Mesenchymal stem cell (in vitro differentiated cells and primary cell): ENCODE results near the gene POLR2E.

Experiments
- DNase-seq: peaks from one replicate; pipeline ENCODE4 v3.0.0-alpha.2; 2013
- H2AFZ ChIP-seq: one replicate; pipeline ENCODE4 v1.6.1; 2013; ENCODE audit warnings: low read depth, mild to moderate bottlenecking, control low read depth, inconsistent platforms, low read length, moderate library complexity
- H2AK5ac ChIP-seq: 2 replicates; pipeline ENCODE4 v1.6.1; 2013; ENCODE audit warnings: low read length, moderate library complexity, mild to moderate bottlenecking, inconsistent platforms; ENCODE audit not compliant: severe bottlenecking
- H2BK120ac ChIP-seq: one replicate; pipeline ENCODE4 v1.6.1; 2013; ENCODE audit warnings: low read depth, mild to moderate bottlenecking, inconsistent platforms, low read length, moderate library complexity
- H2BK12ac ChIP-seq, 2 experiments: one replicate each; pipeline ENCODE4 v1.6.1; 2013; ENCODE audit warnings: inconsistent platforms in 2 of 2, low read length in 2 of 2, mild to moderate bottlenecking in 2 of 2, moderate library complexity in 2 of 2, control low read depth in 1 of 2
- H2BK15ac ChIP-seq: one replicate; pipeline ENCODE4 v1.6.1; 2013; ENCODE audit warnings: mild to moderate bottlenecking, low read depth, inconsistent platforms; ENCODE audit not compliant: poor library complexity, severe bottlenecking
- H2BK5ac ChIP-seq: 2 replicates; pipeline ENCODE4 v1.6.1; 2013; ENCODE audit warnings: low read depth, mild to moderate bottlenecking, low read length, control low read depth, inconsistent platforms; ENCODE audit not compliant: poor library complexity, severe bottlenecking
- H3K14ac ChIP-seq, 2 experiments: one replicate each; pipeline ENCODE4 v1.6.1; 2013; ENCODE audit warnings: inconsistent platforms in 2 of 2, low read length in 2 of 2, control low read depth in 1 of 2, mild to moderate bottlenecking in 1 of 2, moderate library complexity in 1 of 2
- H3K18ac ChIP-seq, 2 experiments: one replicate each; pipeline ENCODE4 v1.6.1; 2013; ENCODE audit warnings: inconsistent platforms in 2 of 2, low read length in 2 of 2, control low read depth in 1 of 2, low read depth in 1 of 2, mild to moderate bottlenecking in 1 of 2
- H3K23ac ChIP-seq, 2 experiments: one replicate each; pipeline ENCODE4 v1.6.1; 2013; ENCODE audit warnings: inconsistent platforms in 2 of 2, low read length in 2 of 2, mild to moderate bottlenecking in 2 of 2, moderate library complexity in 2 of 2, control low read depth in 1 of 2
- H3K27ac ChIP-seq: 2 replicates; pipeline ENCODE4 v1.5.1; 2013; ENCODE audit warnings: mild to moderate bottlenecking, moderate library complexity, low read length, control low read depth, inconsistent platforms; ENCODE audit not compliant: poor library complexity, severe bottlenecking
- H3K27me3 ChIP-seq, 2 experiments: 2 replicates each; pipeline versions ENCODE4 v1.6.1 to v1.7.0; 2013; ENCODE audit warnings: low read length in 2 of 2, mild to moderate bottlenecking in 2 of 2, moderate library complexity in 2 of 2, control low read depth in 1 of 2, inconsistent platforms in 1 of 2; ENCODE audit not compliant: control insufficient read depth in 1 of 2, insufficient read depth in 1 of 2
- H3K36me3 ChIP-seq, 2 experiments: 2 replicates each; pipeline versions ENCODE4 v1.6.1 to v1.7.0; 2013; ENCODE audit warnings: low read length in 2 of 2, control low read depth in 1 of 2, inconsistent platforms in 1 of 2, low read depth in 1 of 2, mild to moderate bottlenecking in 1 of 2; ENCODE audit not compliant: insufficient read depth in 2 of 2, control insufficient read depth in 1 of 2
- H3K4ac ChIP-seq, 2 experiments: one replicate each; pipeline ENCODE4 v1.6.1; 2013; ENCODE audit warnings: inconsistent platforms in 2 of 2, low read length in 2 of 2, mild to moderate bottlenecking in 2 of 2, moderate library complexity in 2 of 2, control low read depth in 1 of 2, low read depth in 1 of 2
- H3K4me1 ChIP-seq: 2 replicates; pipeline ENCODE4 v1.6.1; 2013; ENCODE audit warnings: low read depth, low read length, control low read depth; ENCODE audit not compliant: control insufficient read depth, insufficient read depth
- H3K4me2 ChIP-seq: 2 replicates; pipeline ENCODE4 v1.6.1; 2013; ENCODE audit warnings: low read length, mild to moderate bottlenecking, inconsistent platforms; ENCODE audit not compliant: poor library complexity, severe bottlenecking
- H3K4me3 ChIP-seq, 2 experiments: 2 replicates each; pipeline versions ENCODE4 v1.5.1 to v1.7.0; 2013; ENCODE audit warnings: low read length in 2 of 2, mild to moderate bottlenecking in 2 of 2, control low read depth in 1 of 2, low read depth in 1 of 2; ENCODE audit not compliant: insufficient read depth in 1 of 2
- H3K79me1 ChIP-seq: replicated peaks from 2 replicates; pipeline ENCODE4 v1.6.1; 2013; ENCODE audit warnings: mild to moderate bottlenecking, control low read depth, low read length, inconsistent platforms; ENCODE audit not compliant: poor library complexity, severe bottlenecking
- H3K9ac ChIP-seq: 2 replicates; pipeline ENCODE4 v1.7.0; 2013; ENCODE audit warnings: mild to moderate bottlenecking, low read length, moderate library complexity
- H3K9me3 ChIP-seq: 2 replicates; pipeline ENCODE4 v1.7.0; 2013; ENCODE audit warnings: mild to moderate bottlenecking, low read length; ENCODE audit not compliant: control insufficient read depth
- H4K8ac ChIP-seq: one replicate; pipeline ENCODE4 v1.6.1; 2013; ENCODE audit warnings: inconsistent platforms, mild to moderate bottlenecking, low read length, moderate library complexity
- H4K91ac ChIP-seq: one replicate; pipeline ENCODE4 v1.6.1; 2013; ENCODE audit warnings: mild to moderate bottlenecking, low read length, inconsistent platforms
- WGBS: methylation state at CpG from one replicate; pipeline ENCODE4 v1.1.7; 2013; ENCODE audit warnings: mixed read lengths; 5-methylcytosine and 5-hydroxymethylcytosine counted together

Gene POLR2E

GRCh38 chr19:1093811-1094553 is 1.2 kb downstream of the POLR2E start:
- Histone ChIP-seq H3K18ac (peak overlapping the region in 1 of 2 experiments; percentile 44), H3K4me1 (peaks cover 17% of the 10 kb centered on the region), H2AFZ (no peak overlapping the region), H2BK5ac (no peak overlapping the region), H3K4me3 (peak overlapping the region; percentile 93 to 98), H4K91ac (no peak overlapping the region), H3K27ac (no peak overlapping the region), H3K9ac (peak overlapping the region; percentile 96), H2AK5ac (no peak overlapping the region), H2BK12ac (peak overlapping the region in 1 of 2 experiments; percentile 11), H2BK15ac (no peak overlapping the region), H3K36me3 (peaks cover 29 to 49% of the 10 kb centered on the region in 2 experiments), H3K79me1 (peaks cover 26% of the 10 kb centered on the region), H3K14ac (no peak overlapping the region), H2BK120ac (no peak overlapping the region), H3K27me3 (no peaks in the 10 kb centered on the region), H3K4me2 (peak overlapping the region; percentile 77), H3K4ac (no peak overlapping the region), H4K8ac (no peak overlapping the region), H3K23ac (peak overlapping the region in 1 of 2 experiments; percentile 79), H3K9me3 (no peaks in the 10 kb centered on the region)
- 84% methylated on average over 29 of the region's 32 CpGs for WGBS
- DNase-seq, result no peak

- H2AK5ac ChIP-seq, result no peak overlapping the region
- H3K4me2 ChIP-seq, result no peak overlapping the region
- H2BK15ac ChIP-seq, result peak overlapping the region; percentile 64
- DNase-seq, result no peak
- H3K27me3 ChIP-seq, result no peaks in the 10 kb centered on the region
- no peak overlapping the region for H3K18ac ChIP-seq
- H2BK5ac ChIP-seq, result no peak overlapping the region
- no peak overlapping the region for H3K14ac ChIP-seq
- H3K9ac ChIP-seq, result peak overlapping the region; percentile 96
- WGBS, result 92% methylated on average over 15 of the region's 15 CpGs
- no peak overlapping the region for H3K27ac ChIP-seq
- peak overlapping the region in 1 of 2 experiments; percentile 98 for H3K4me3 ChIP-seq
- no peak overlapping the region for H2AFZ ChIP-seq
- no peak overlapping the region for H3K23ac ChIP-seq
- H2BK120ac ChIP-seq, result peak overlapping the region; percentile 11
- peaks cover 36 to 55% of the 10 kb centered on the region in 2 experiments for H3K36me3 ChIP-seq
- H3K9me3 ChIP-seq, result no peaks in the 10 kb centered on the region
- H4K91ac ChIP-seq, result peak overlapping the region; percentile 16
- H3K4me1 ChIP-seq, result peaks cover 17% of the 10 kb centered on the region
- no peak overlapping the region for H3K4ac ChIP-seq
- H2BK12ac ChIP-seq, result no peak overlapping the region
- H3K79me1 ChIP-seq, result peaks cover 28% of the 10 kb centered on the region
- H4K8ac ChIP-seq, result no peak overlapping the region
These were observed 1.8 kb downstream of the POLR2E start for GRCh38 chr19:1093330-1093729.

- H2AK5ac ChIP-seq, result no peak overlapping the region
- no peak for DNase-seq
- H3K27ac ChIP-seq, result no peak overlapping the region
- no peak overlapping the region for H3K4me3 ChIP-seq
- H3K36me3 ChIP-seq, result peaks cover 45 to 70% of the 10 kb centered on the region in 2 experiments
- no peak overlapping the region for H3K23ac ChIP-seq
- H2AFZ ChIP-seq, result no peak overlapping the region
- H2BK15ac ChIP-seq, result no peak overlapping the region
- no peaks in the 10 kb centered on the region for H3K9me3 ChIP-seq
- no peak overlapping the region for H2BK5ac ChIP-seq
- H3K27me3 ChIP-seq, result no peaks in the 10 kb centered on the region
- H3K4ac ChIP-seq, result no peak overlapping the region
- no peak overlapping the region for H3K9ac ChIP-seq
- H4K91ac ChIP-seq, result no peak overlapping the region
- H3K79me1 ChIP-seq, result peaks cover 31% of the 10 kb centered on the region
- no peak overlapping the region for H4K8ac ChIP-seq
- no peak overlapping the region for H3K18ac ChIP-seq
- H3K4me2 ChIP-seq, result no peak overlapping the region
- no peak overlapping the region for H2BK120ac ChIP-seq
- 97% methylated on average over 25 of the region's 27 CpGs for WGBS
- H3K4me1 ChIP-seq, result peaks cover 17% of the 10 kb centered on the region
- no peak overlapping the region for H2BK12ac ChIP-seq
- no peak overlapping the region for H3K14ac ChIP-seq
These were observed 3.5 kb downstream of the POLR2E start for GRCh38 chr19:1091544-1092175.

GRCh38 chr19:1090731-1091543 is 4.2 kb downstream of the POLR2E start:
- no peak overlapping the region for H2BK15ac ChIP-seq
- no peak overlapping the region for H4K91ac ChIP-seq
- H2BK12ac ChIP-seq, result no peak overlapping the region
- no peak overlapping the region for H3K4ac ChIP-seq
- H3K23ac ChIP-seq, result no peak overlapping the region
- no peaks in the 10 kb centered on the region for H3K27me3 ChIP-seq
- H3K79me1 ChIP-seq, result peaks cover 31% of the 10 kb centered on the region
- peaks cover 45 to 76% of the 10 kb centered on the region in 2 experiments for H3K36me3 ChIP-seq
- no peak for DNase-seq
- H2BK120ac ChIP-seq, result no peak overlapping the region
- H3K9ac ChIP-seq, result no peak overlapping the region
- H3K27ac ChIP-seq, result no peak overlapping the region
- no peak overlapping the region for H3K4me3 ChIP-seq
- no peaks in the 10 kb centered on the region for H3K9me3 ChIP-seq
- H2BK5ac ChIP-seq, result no peak overlapping the region
- no peak overlapping the region for H3K14ac ChIP-seq
- no peak overlapping the region for H3K4me2 ChIP-seq
- peaks cover 21% of the 10 kb centered on the region for H3K4me1 ChIP-seq
- H4K8ac ChIP-seq, result no peak overlapping the region
- H2AK5ac ChIP-seq, result no peak overlapping the region
- H2AFZ ChIP-seq, result no peak overlapping the region
- 96% methylated on average over 38 of the region's 38 CpGs for WGBS
- H3K18ac ChIP-seq, result no peak overlapping the region
